GM12873 (cell line): Measurements from ENCODE around the gene MCF2L.
A peak's percentile ranks its signal among the peaks of the same experiment; 100 is the strongest.

ENCODE experiments used
- CTCF ChIP-seq: IDR thresholded peaks from 2 replicates; pipeline ENCODE4 v1.5.1; 2012; ENCODE audit warnings: low read depth, mild to moderate bottlenecking, moderate library complexity, low read length, control low read depth; ENCODE audit not compliant: insufficient read depth; ENCODE audit errors: missing control alignments

MCF2L gene

GRCh38 chr13:113029487-113030258 is 60.7 kb downstream of the MCF2L start:
- TF ChIP-seq CTCF: peak; percentile 84

- TF ChIP-seq CTCF: no peak
Observed at GRCh38 chr13:113031465-113031864, 62.5 kb downstream of the MCF2L start.

GRCh38 chr13:113032291-113032690 is 63.3 kb downstream of the MCF2L start:
- no peak for TF ChIP-seq CTCF

- TF ChIP-seq CTCF: no peak
Observed at GRCh38 chr13:113033054-113033850, 64.2 kb downstream of the MCF2L start.

GRCh38 chr13:113034451-113035212 is 65.6 kb downstream of the MCF2L start:
- TF ChIP-seq CTCF: no peak

GRCh38 chr13:113035213-113035800 is 66.3 kb downstream of the MCF2L start:
- no peak for TF ChIP-seq CTCF
